NK-92 (cell line): Measurements from ENCODE around the gene SLC36A3.
"Not testable (repeated sequence)": the region's sequence is repeated elsewhere in the genome, so short reads cannot be mapped to it uniquely, and the experiment has no call there.

Experiments
- DNase-seq: peaks from one replicate; lab custom pipeline; 2025; ENCODE audit not compliant: unreplicated experiment; lab: John Stamatoyannopoulos, UW

SLC36A3 gene

DNA sequence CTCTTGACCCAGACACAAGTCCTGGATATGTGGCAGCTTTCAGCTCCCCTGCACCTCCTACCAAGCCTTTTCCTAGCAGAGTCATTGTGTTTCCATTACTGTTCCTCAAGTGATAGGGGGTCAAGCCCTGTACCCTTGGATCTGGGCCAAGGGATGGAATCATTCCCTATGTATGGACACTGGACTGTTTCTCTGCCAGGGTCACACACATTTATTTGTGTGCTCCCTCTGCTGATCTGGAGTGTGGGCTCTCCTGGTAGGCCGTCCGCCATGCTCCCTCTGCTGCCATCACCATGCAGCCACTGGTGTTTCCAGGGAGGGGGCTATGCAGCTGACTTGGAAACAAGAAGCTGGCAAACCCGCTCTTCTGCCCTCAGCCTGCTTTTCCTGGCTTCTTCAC is 41.0 kb downstream of the SLC36A3 start:
- no peak for DNase-seq

- DNase-seq = no peak
Observed at GRCh38 chr5:151259931-151260330, 43.6 kb downstream of the SLC36A3 start.

GRCh38 chr5:151258816-151259215 is 44.8 kb downstream of the SLC36A3 start:
- no peak for DNase-seq

DNA sequence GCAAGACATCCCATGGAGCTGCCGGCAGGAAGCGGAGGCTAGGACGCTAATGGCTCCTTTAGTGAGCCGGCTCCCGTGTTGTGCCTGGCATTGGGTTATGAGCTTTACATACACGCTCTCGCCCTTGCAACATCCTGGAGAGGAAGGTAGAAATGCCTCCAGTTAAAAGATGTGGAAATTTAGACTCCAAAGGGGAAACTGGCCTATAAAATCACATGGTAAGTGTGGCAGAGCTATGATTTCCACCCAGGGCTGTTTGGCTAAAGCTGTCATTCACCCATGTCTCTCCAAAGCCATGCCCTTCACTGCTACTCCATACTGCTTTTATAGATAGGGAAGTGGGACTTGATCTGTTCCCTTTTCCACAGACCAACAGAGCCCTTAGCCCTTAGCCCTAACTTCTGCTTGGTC is 45.4 kb downstream of the SLC36A3 start:
- no peak for DNase-seq

DNA sequence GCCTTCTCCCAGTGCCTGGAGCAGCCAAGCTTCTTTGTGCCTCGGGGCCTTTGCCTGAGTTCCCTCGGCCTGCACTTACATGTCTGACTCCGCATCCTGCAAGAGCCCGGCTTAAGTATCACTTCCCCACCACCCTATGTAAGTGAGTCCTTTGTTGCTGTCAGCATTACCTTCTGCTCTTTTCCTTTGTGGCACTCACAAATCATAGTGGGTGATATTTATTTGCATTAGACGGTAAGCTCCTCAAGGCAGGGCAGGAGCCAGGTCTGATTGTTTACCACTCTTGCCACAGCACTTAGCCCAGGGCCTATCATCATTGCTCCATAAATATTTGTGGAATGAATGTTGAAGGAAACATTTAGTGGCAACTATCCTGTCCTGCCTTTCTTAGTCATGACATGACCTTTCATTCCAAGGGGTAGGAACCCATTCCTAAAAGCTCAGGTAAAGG is 45.8 kb downstream of the SLC36A3 start:
- DNase-seq = no peak

GRCh38 chr5:151255621-151256286 is 47.8 kb downstream of the SLC36A3 start:
- DNase-seq = no peak

GRCh38 chr5:151254990-151255389 is 48.6 kb downstream of the SLC36A3 start:
- DNase-seq = not testable (repeated sequence)

DNA sequence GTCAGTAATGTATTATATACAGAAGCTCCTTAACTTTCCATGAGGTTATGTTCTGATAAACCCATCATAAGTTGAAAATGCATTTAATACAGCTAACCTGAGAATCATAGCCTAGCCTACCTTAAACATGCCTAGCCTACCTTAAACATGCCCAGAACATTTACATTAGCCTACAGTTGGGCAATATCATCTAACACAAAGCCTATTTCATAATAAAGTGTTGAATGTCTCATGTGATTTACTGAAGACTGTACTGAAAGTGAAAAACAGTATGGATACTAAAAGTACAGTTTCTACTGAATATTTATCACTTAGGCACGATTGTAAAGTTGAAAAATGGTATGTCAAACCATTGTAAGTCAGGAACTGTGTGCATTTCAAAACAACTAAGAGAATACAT is 49.0 kb downstream of the SLC36A3 start:
- no peak for DNase-seq

GRCh38 chr5:151253605-151253950 is 50.0 kb downstream of the SLC36A3 start:
- DNase-seq = no peak

DNA sequence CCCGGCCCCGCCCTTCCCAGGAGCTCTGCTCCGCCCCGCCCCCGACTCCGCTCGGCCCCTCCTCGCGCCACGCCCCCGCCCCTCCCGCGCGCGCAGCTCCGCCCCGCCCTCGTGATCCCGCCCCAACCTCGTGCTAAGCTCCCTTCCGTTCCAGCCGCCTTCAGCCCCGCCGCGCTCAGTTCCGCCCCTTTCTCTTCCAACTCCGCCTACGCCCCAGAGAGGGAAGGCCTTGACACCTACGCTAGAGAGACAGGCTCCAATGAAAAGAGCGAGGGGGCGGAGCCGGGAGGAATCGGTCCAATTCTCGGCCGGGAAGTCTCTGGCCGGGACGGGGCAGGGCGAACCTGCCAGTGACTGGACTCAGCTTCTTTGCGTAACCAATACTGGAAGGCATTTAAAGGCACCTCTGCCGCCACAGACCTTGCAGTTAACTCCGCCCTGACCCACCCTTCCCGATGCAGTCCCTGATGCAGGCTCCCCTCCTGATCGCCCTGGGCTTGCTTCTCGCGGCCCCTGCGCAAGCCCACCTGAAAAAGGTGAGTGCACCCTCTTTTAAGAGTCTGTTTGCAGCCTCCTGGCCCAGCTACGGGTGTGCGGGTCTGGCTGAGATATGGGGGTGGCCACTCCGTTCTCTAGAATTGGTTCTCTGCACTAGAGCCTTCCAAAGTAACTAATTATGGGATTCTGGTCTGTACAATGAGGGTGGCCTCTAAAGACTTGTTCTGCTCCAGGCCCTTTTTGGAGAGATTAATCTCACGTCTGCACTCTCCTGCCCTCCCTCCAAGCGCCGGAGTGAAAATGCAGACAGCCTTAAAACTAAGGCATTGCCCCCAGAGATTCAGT is 50.6 kb downstream of the SLC36A3 start, which contains the start of gene GM2A:
TSS of gene GM2A (plus strand) at position 424 of the 843 bp plus-strand sequence. CDS start at position 456, 32 bp downstream.
- peak; percentile 88 for DNase-seq

- no peak for DNase-seq
Observed at GRCh38 chr5:151251621-151252020, 51.9 kb downstream of the SLC36A3 start.

GRCh38 chr5:151251001-151251551 is 52.5 kb downstream of the SLC36A3 start:
- no peak for DNase-seq

DNA sequence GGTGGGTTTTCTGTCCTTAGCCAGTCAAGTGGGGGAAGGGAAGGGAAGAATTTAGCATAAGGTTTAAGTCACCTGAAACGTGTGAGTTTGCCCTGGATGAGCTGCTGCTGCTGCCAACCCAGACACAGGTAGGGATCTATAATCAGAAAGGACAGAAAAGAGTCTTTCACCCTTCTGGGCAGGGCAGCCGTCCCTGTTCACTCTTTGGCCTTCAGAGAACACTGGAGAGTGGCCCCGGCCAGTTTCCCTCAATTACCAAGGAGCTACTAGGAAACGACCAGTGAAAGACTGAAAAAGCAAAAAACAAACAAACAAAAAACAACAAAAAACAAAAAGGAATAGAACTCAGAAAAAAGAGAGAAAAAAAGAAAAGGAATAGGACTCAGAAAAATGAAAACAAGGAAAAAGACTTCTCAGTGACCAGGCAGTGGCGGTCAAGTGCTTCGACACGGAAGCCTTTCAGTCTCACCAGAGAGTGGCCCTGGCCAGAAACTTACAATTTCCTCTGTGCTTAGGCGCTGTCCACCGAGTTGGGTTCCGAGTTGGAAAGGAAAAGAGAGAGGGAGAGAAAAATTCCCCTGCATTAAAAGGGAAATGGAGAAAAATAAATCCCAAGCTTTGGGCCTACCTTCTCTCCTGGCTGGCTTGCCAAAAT is 53.1 kb downstream of the SLC36A3 start:
- no peak for DNase-seq

GRCh38 chr5:151249281-151249680 is 54.3 kb downstream of the SLC36A3 start:
- DNase-seq = no peak

DNA sequence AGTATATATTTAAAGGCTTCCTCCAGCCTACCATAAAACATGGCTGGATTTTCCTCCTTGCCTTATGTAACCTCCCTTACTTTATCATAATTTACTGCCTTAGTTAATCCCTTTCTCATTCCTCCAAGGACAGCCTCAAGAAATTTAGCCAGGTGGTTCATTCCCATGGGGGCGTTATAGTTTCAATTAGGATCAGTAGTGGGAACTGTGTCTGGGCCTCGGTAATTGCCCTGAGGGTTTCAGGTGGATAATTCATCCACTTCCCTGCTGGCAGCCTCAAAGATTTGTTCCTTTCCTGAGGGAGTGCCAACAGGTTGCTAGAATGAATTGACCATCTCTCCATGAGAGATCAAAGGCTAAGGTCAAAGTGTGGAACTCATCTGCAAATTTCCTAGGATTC is 54.9 kb downstream of the SLC36A3 start:
- no peak for DNase-seq

DNA sequence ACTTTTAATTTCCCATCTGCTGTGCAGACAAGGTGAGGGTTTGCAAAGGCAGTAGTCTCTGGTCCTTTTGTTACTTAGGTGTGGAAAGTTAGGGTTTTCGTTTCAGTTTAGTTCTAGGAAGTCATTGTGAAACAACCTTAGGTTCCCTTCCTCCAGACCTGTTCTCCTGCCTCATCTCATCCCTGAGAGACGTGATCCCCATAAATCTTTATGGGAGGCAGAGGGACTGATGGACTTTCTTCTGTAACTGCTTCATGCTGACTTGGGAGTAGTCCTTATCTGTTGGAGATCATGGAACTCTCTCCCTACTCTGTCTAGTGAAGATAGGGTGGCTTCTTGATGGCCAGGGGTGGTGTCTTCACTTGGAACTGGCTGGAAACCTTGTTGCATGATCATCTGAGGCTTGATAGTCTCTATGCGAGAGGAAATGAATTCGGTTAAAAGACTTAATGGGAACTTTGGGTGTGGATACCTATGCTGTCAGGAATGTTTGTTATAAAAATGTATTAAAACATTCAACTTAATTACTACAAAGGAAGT is 57.8 kb downstream of the SLC36A3 start:
- DNase-seq = no peak

- DNase-seq = no peak
Observed at GRCh38 chr5:151244206-151244605, 59.4 kb downstream of the SLC36A3 start.

DNA sequence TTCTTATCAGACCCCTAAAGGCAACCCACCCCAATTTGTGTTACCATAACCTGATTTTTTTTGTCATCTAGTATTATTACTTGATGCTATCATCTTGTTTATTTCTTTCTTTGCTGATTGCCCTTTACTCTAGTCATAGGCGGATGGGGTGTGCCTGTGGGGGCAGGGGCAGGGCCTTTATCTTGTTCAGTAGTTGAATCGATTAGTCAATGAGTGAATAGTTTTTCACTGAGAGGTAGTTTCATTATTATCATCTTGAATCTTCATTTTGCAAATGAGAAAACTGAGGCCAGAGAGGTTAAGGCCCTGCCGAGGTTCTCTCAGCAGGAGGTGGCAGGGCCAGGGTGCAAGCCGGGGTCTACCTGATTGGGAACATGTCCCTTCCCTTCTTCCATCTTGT is 60.0 kb downstream of the SLC36A3 start:
- no peak for DNase-seq

GRCh38 chr5:151243127-151243526 is 60.4 kb downstream of the SLC36A3 start:
- DNase-seq = no peak

GRCh38 chr5:151240924-151241635 is 62.5 kb downstream of the SLC36A3 start:
- no peak for DNase-seq
